ENCODE data around the gene FOXE3. TPM values are rescaled to one million over a fixed set of nuclear protein-coding genes. Genes with fewer than 3 reads are reported as not detected.

FOXE3 gene
- total and polyA plus RNA-seq, 2 donors (not counting 3 experiments of a cell fraction or from before 2014, with no cell fraction given): not detected

DNA sequence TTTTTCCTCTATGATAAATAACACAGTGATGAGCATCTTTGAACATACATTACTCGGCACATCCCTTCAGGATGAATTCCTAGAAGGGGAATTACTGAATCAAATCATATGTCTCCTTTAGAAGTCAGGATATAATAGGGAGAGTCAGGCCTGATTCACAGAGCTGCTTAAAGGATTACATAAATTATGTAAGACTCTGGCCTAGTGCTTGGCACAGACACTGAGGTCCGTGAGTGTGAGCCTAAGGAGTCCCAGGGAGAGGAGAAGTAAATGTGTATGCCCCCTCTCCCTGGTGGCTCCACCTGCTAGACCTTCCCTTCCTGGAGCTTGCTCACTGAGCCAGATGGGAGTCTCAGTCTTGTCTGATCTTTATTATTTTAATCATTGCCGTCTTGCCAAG lies 8.6 kb upstream of the FOXE3 start:
- H3K4me2 ChIP-seq (ENCODE audit: insufficient read depth, low read length): no peak overlapping the region
- H3K27me3 ChIP-seq (ENCODE audit: control insufficient read depth in 2 of 2, insufficient read depth in 2 of 2, low read length in 2 of 2): peaks cover 7 to 20% of the 10 kb centered on the region in 2 experiments
- TF ChIP-seq FOS (IDR thresholded peaks at IDR 0.05; ENCODE audit: borderline replicate concordance, insufficient read depth, low read length) (no peak), POLR2AphosphoS5 (IDR thresholded peaks at IDR 0.05; ENCODE audit: insufficient read depth, low read depth, low read length) (no peak), EZH2 (IDR thresholded peaks at IDR 0.05; ENCODE audit: borderline replicate concordance, low read depth, low read length, severe bottlenecking) (no peak), JUN (IDR thresholded peaks at IDR 0.05; ENCODE audit: borderline replicate concordance, insufficient read depth, insufficient read length, low read depth) (no peak), GATA2 (IDR thresholded peaks at IDR 0.05; ENCODE audit: insufficient read depth, insufficient read length, low read depth, low read length) (no peak), POLR2A (IDR thresholded peaks at IDR 0.05; ENCODE audit: low read depth, low read length) (no peak)
- TF ChIP-seq, protein P1, sequence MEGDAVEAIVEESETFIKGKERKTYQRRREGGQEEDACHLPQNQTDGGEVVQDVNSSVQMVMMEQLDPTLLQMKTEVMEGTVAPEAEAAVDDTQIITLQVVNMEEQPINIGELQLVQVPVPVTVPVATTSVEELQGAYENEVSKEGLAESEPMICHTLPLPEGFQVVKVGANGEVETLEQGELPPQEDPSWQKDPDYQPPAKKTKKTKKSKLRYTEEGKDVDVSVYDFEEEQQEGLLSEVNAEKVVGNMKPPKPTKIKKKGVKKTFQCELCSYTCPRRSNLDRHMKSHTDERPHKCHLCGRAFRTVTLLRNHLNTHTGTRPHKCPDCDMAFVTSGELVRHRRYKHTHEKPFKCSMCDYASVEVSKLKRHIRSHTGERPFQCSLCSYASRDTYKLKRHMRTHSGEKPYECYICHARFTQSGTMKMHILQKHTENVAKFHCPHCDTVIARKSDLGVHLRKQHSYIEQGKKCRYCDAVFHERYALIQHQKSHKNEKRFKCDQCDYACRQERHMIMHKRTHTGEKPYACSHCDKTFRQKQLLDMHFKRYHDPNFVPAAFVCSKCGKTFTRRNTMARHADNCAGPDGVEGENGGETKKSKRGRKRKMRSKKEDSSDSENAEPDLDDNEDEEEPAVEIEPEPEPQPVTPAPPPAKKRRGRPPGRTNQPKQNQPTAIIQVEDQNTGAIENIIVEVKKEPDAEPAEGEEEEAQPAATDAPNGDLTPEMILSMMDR (IDR thresholded peaks at IDR 0.05; ENCODE audit: extremely low read depth in 1 of 2, insufficient read depth in 1 of 2, low read depth in 1 of 2, low read length in 2 of 2): no peak
- TF ChIP-seq, protein P2, sequence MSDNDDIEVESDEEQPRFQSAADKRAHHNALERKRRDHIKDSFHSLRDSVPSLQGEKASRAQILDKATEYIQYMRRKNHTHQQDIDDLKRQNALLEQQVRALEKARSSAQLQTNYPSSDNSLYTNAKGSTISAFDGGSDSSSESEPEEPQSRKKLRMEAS (IDR thresholded peaks at IDR 0.05; ENCODE audit: insufficient read depth, insufficient read length): no peak
- no peak overlapping the region for H3K4me3 ChIP-seq (replicated peaks in 1 of 3; ENCODE audit: insufficient read depth in 1 of 3, low read depth in 1 of 3, low read length in 3 of 3)
- DNase-seq (ENCODE audit: low read depth, low spot score) (no peak), FAIRE-seq (no peak)
- H3K9me3 ChIP-seq (replicated peaks; ENCODE audit: control insufficient read depth, insufficient read depth, low read length): no peaks in the 10 kb centered on the region
- H4K20me1 ChIP-seq (replicated peaks; ENCODE audit: control insufficient read depth, extremely low read depth, insufficient read depth, low read length): no peaks in the 10 kb centered on the region
- no TSS peak for BruUV-seq (replicated peaks)
- H3K9ac ChIP-seq (replicated peaks; ENCODE audit: extremely low read depth, insufficient read depth, low read length): no peak overlapping the region
- ChIA-PET CTCF (interaction anchor here (0.8 to 1.6 kb wide), 3 partner anchors 13 to 319 kb away, joined by 3 to 5 read pairs (median 5); partner anchors contain the start of gene FOXD2), POLR2A (no interaction called here)
- no peaks in the 10 kb centered on the region for H3K36me3 ChIP-seq (ENCODE audit: control insufficient read depth in 2 of 2, extremely low read depth in 1 of 2, insufficient read depth in 2 of 2, low read length in 2 of 2)
- intact Hi-C loops (cut with micrococcal nuclease) (no loop called here), dilution Hi-C loops (cut with MboI; ENCODE audit: extremely low pct_ligation_motif_present, low sequenced_read_pairs) (no loop called here)
- H3K9me1 ChIP-seq (replicated peaks; ENCODE audit: control insufficient read depth, extremely low read depth, insufficient read depth, low read length): no peaks in the 10 kb centered on the region
- no peaks in the 10 kb centered on the region for H3K4me1 ChIP-seq (ENCODE audit: control insufficient read depth, extremely low read depth, insufficient read depth, low read length)
- H2AFZ ChIP-seq (ENCODE audit: low read depth, low read length): no peak overlapping the region
- no peak overlapping the region for H3K27ac ChIP-seq (ENCODE audit: insufficient read depth, low read depth, low read length)
- H3K79me2 ChIP-seq (ENCODE audit: control insufficient read depth, insufficient read depth, low read length): no peaks in the 10 kb centered on the region

Data from endothelial cell of umbilical vein (primary cell).